IMR-90 (cell line): ENCODE data around the gene USP24. TPM values are rescaled to one million over a fixed set of nuclear protein-coding genes. Genes with fewer than 3 reads are reported as not detected.

Experiments used
- ATAC-seq: fragments of 200-7000 bp; cut with Tn5 transposase; 2 replicates; pipeline ENCODE4 v1.9.1; 2020; ENCODE audit warnings: low read depth, mild to moderate bottlenecking, moderate library complexity
- BruUV-seq: library from RNA; stranded (reverse); fragments of 400-500 nt; replicated peaks from 2 replicates; lab custom pipeline; 2021; lab: Mats Ljungman, UMichigan
- CTCF ChIA-PET: fragments of 300-600 bp; formaldehyde crosslinking; extraction: SDS; loops from one replicate; lab custom pipeline; 2021; ENCODE audit warnings: antibody characterized with exemption; lab: Yijun Ruan, JAX
- POLR2A ChIA-PET: fragments of 300-600 bp; sonication (Branson Sonifier 250); formaldehyde crosslinking; loops from one replicate; lab custom pipeline; 2022; ENCODE audit warnings: antibody characterized with exemption; ENCODE audit not compliant: unreplicated experiment; lab: Charles Lee
- DNase-seq: peaks from one replicate; pipeline ENCODE4 v3.0.0; 2013
- H2AFZ ChIP-seq: replicated peaks from 2 replicates; pipeline ENCODE3; 2013; ENCODE audit warnings: low read length, mild to moderate bottlenecking; ENCODE audit not compliant: poor library complexity
- H2AK5ac ChIP-seq: 2 replicates; pipeline ENCODE4 v1.6.1; 2013; ENCODE audit warnings: low read depth, low read length, inconsistent platforms
- H2AK9ac ChIP-seq: replicated peaks from 2 replicates; pipeline ENCODE3; 2013; ENCODE audit warnings: mild to moderate bottlenecking, low read depth, low read length, moderate library complexity; ENCODE audit not compliant: poor library complexity
- H2BK120ac ChIP-seq: 2 replicates; pipeline ENCODE4 v1.6.1; 2013; ENCODE audit warnings: low read depth, low read length, inconsistent platforms
- H2BK15ac ChIP-seq: 3 replicates; pipeline ENCODE4 v1.6.1; 2013; ENCODE audit warnings: low read depth, low read length, inconsistent platforms
- H2BK20ac ChIP-seq: 2 replicates; pipeline ENCODE4 v1.6.1; 2013; ENCODE audit warnings: low read depth, mild to moderate bottlenecking, inconsistent platforms, low read length, moderate library complexity
- H2BK5ac ChIP-seq: 2 replicates; pipeline ENCODE4 v1.6.1; 2013; ENCODE audit warnings: mild to moderate bottlenecking, low read depth, low read length, inconsistent platforms; ENCODE audit not compliant: poor library complexity, severe bottlenecking
- H3K14ac ChIP-seq: replicated peaks from 2 replicates; pipeline ENCODE4 v1.6.1; 2013; ENCODE audit warnings: low read depth, low read length, inconsistent platforms
- H3K18ac ChIP-seq: 2 replicates; pipeline ENCODE4 v1.6.1; 2013; ENCODE audit warnings: low read depth, low read length, control low read depth
- H3K23ac ChIP-seq: 2 replicates; pipeline ENCODE4 v1.6.1; 2013; ENCODE audit warnings: low read depth, low read length, inconsistent platforms
- H3K27ac ChIP-seq: 2 replicates; pipeline ENCODE4 v1.5.1; 2013; ENCODE audit warnings: mild to moderate bottlenecking, control low read depth, low read length; ENCODE audit not compliant: insufficient read depth
- H3K27me3 ChIP-seq: 2 replicates; pipeline ENCODE4 v1.6.1; 2013; ENCODE audit warnings: low read length; ENCODE audit not compliant: control insufficient read depth, insufficient read depth
- H3K36me3 ChIP-seq: 2 replicates; pipeline ENCODE4 v1.6.1; 2013; ENCODE audit warnings: low read length, mixed read lengths; ENCODE audit not compliant: control insufficient read depth, insufficient read depth
- H3K4ac ChIP-seq: 2 replicates; pipeline ENCODE4 v1.6.1; 2013; ENCODE audit warnings: low read depth, low read length, inconsistent platforms
- H3K4me1 ChIP-seq: 2 replicates; pipeline ENCODE4 v1.6.1; 2013; ENCODE audit warnings: low read length, mixed read lengths; ENCODE audit not compliant: control insufficient read depth, insufficient read depth
- H3K4me2 ChIP-seq: 2 replicates; pipeline ENCODE4 v1.6.1; 2013; ENCODE audit warnings: low read depth, mild to moderate bottlenecking, control low read depth, low read length, moderate library complexity
- H3K4me3 ChIP-seq: 2 replicates; pipeline ENCODE4 v1.5.1; 2013; ENCODE audit warnings: low read depth, mild to moderate bottlenecking, control low read depth, low read length, moderate library complexity; ENCODE audit not compliant: insufficient read depth
- H3K56ac ChIP-seq: 2 replicates; pipeline ENCODE4 v1.6.1; 2013; ENCODE audit warnings: low read length, inconsistent platforms; ENCODE audit not compliant: insufficient read depth; ENCODE audit errors: extremely low read depth
- H3K79me1 ChIP-seq, 2 experiments: 2 replicates each; pipeline ENCODE4 v1.6.1; 2013; ENCODE audit warnings: low read length in 2 of 2, inconsistent platforms in 1 of 2, low read depth in 1 of 2
- H3K9ac ChIP-seq: 2 replicates; pipeline ENCODE4 v1.6.1; 2013; ENCODE audit warnings: low read depth, low read length, control low read depth
- H3K9me1 ChIP-seq: 2 replicates; pipeline ENCODE4 v1.6.1; 2013; ENCODE audit warnings: low read length, inconsistent platforms; ENCODE audit not compliant: insufficient read depth
- H3K9me3 ChIP-seq: 2 replicates; pipeline ENCODE4 v1.6.1; 2013; ENCODE audit warnings: low read length; ENCODE audit not compliant: control insufficient read depth, insufficient read depth
- H4K20me1 ChIP-seq: 2 replicates; pipeline ENCODE4 v1.6.1; 2013; ENCODE audit warnings: low read length, inconsistent platforms; ENCODE audit not compliant: insufficient read depth
- H4K5ac ChIP-seq: 2 replicates; pipeline ENCODE4 v1.6.1; 2013; ENCODE audit warnings: mild to moderate bottlenecking, low read depth, low read length, control low read depth
- H4K8ac ChIP-seq, 2 experiments: 2 replicates each; pipeline ENCODE4 v1.6.1; 2013; ENCODE audit warnings: low read depth in 2 of 2, low read length in 2 of 2, control low read depth in 1 of 2, inconsistent platforms in 1 of 2
- H4K91ac ChIP-seq: 2 replicates; pipeline ENCODE4 v1.6.1; 2013; ENCODE audit warnings: low read depth, low read length, inconsistent platforms; ENCODE audit not compliant: insufficient read depth
- BHLHE40 ChIP-seq: fragments of 150-350 bp; IDR thresholded peaks from 2 replicates; pipeline ENCODE4 v1.6.1; 2016; ENCODE audit warnings: mild to moderate bottlenecking, low read depth, low read length
- CHD1 ChIP-seq: IDR thresholded peaks from 2 replicates; pipeline ENCODE4 v1.6.1; 2012; ENCODE audit warnings: low read depth, low read length, improper control_type of control experiment
- FOS ChIP-seq: fragments of 150-350 bp; IDR thresholded peaks from 2 replicates; pipeline ENCODE4 v1.6.1; 2016; ENCODE audit warnings: low read depth, low read length
- MAZ ChIP-seq: IDR thresholded peaks from 2 replicates; pipeline ENCODE4 v1.6.1; 2012; ENCODE audit warnings: low read depth, mild to moderate bottlenecking, low read length, improper control_type of control experiment, moderate library complexity, borderline replicate concordance
- MXI1 ChIP-seq: IDR thresholded peaks from 2 replicates; pipeline ENCODE4 v1.6.1; 2012; ENCODE audit warnings: low read depth, mild to moderate bottlenecking, low read length, moderate library complexity, borderline replicate concordance
- NFE2L2 ChIP-seq: fragments of 150-350 bp; IDR thresholded peaks from 2 replicates; pipeline ENCODE4 v1.6.1; 2016; ENCODE audit warnings: low read depth, mild to moderate bottlenecking, low read length
- POLR2A ChIP-seq: IDR thresholded peaks from 2 replicates; pipeline ENCODE4 v1.6.1; 2012; ENCODE audit warnings: mild to moderate bottlenecking, low read depth, low read length
- RFX5 ChIP-seq: IDR thresholded peaks from 2 replicates; pipeline ENCODE4 v1.8.0; 2012; ENCODE audit warnings: low read depth, mild to moderate bottlenecking, low read length, moderate library complexity
- WGBS, 2 experiments: methylation state at CpG; one replicate each; pipeline versions ENCODE4 v1.1.5 to v1.1.7; 2013; ENCODE audit warnings: missing lambda C conversion rate in 2 of 2; ENCODE audit not compliant: insufficient read length in 1 of 2; ENCODE audit errors: extremely low coverage in 2 of 2; 5-methylcytosine and 5-hydroxymethylcytosine counted together
- dilution Hi-C: fragments of 300-500 bp; cut with HindIII; formaldehyde crosslinking; loops from one replicate; pipeline ENCODE4 v1.14.3; 2018; ENCODE audit warnings: low sequenced_read_pairs; ENCODE audit not compliant: unreplicated experiment
- in situ Hi-C: fragments of 300-500 bp; cut with MboI; formaldehyde crosslinking; loops from 3 replicates; pipeline ENCODE4 v1.14.3; 2019; ENCODE audit warnings: low sequenced_read_pairs, inconsistent platforms, mixed read lengths
- intact Hi-C: fragments of 100-400 bp; cut with micrococcal nuclease; formaldehyde crosslinking; loops from 2 replicates; pipeline ENCODE4 v1.10.0; 2022
- polyA plus RNA-seq, 3 experiments: library from polyadenylated mRNA; depleted of rRNA; stranded (reverse); fragments of >200 nt; gene quantifications; 2 replicates each; pipeline ENCODE4 v1.2.3, GENCODE V29; 2012; ENCODE audit warnings: low replicate concordance in 1 of 3
- total RNA-seq: library from RNA; depleted of rRNA; stranded (reverse); fragments of >200 nt; gene quantifications from 2 replicates; pipeline ENCODE4 v1.2.3, GENCODE V29; 2012
- TF ChIP-seq, protein P1 (sequence below): fragments of 150-350 bp; IDR thresholded peaks from 2 replicates; pipeline ENCODE4 v1.6.1; 2016; ENCODE audit warnings: low read depth, mild to moderate bottlenecking, low read length, moderate library complexity, borderline replicate concordance
- TF ChIP-seq, protein P2 (sequence below): conservative IDR thresholded peaks from 2 replicates; pipeline ENCODE4 v1.5.1; 2012; ENCODE audit warnings: mild to moderate bottlenecking, low read depth, low read length, improper control_type of control experiment
- TF ChIP-seq, protein P3 (sequence below): fragments of 150-350 bp; IDR thresholded peaks from 2 replicates; pipeline ENCODE4 v1.6.1; 2017; ENCODE audit warnings: mild to moderate bottlenecking, antibody characterized with exemption, low read length, low read depth

The USP24 gene
- total and polyA plus RNA-seq, 2 of the 4 experiments (the other 2 are of a cell fraction), result 8.4 to 36.7 TPM

DNA sequence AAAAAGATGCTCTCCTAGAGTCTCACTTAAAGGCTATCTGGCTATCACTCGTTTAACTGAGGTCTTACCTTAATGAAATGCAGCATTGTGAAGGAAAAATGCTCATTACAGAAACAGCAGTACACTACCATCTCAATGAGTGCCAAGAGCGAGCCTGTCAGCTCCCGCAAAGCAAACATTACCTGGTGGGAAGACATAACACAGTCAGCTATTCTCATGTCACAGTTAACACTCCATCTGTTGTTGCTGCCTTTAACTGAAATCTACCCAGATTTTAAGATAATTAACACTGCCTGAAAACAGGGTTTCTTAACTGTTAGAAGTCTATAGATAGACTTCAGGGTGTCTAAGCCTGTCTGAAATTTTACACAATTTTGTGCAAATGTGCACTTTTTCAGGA, 136.7 kb downstream of the USP24 start:
- in situ Hi-C loops (no loop called here), intact Hi-C loops (no loop called here), dilution Hi-C loops (no loop called here)
- no peak overlapping the region for H3K4me2 ChIP-seq
- H2AFZ ChIP-seq, result no peak overlapping the region
- ATAC-seq, result no peak
- no peak overlapping the region for H3K56ac ChIP-seq
- no peaks in the 10 kb centered on the region for H3K27me3 ChIP-seq
- peaks cover 4% of the 10 kb centered on the region; the same call in 1 of the 2 replicates for H3K9me1 ChIP-seq
- H2BK5ac ChIP-seq, result no peak overlapping the region
- no peaks in the 10 kb centered on the region for H3K9me3 ChIP-seq
- no peak overlapping the region for H2AK9ac ChIP-seq
- no peak overlapping the region for H3K23ac ChIP-seq
- H2BK120ac ChIP-seq, result no peak overlapping the region
- no peak overlapping the region for H3K9ac ChIP-seq
- no peak overlapping the region for H4K8ac ChIP-seq
- no peak overlapping the region for H3K27ac ChIP-seq
- H3K4me3 ChIP-seq, result no peak overlapping the region
- peaks cover 7 to 18% of the 10 kb centered on the region in 2 experiments; a peak in 3 of 4 replicates for H3K79me1 ChIP-seq
- no peak overlapping the region for H4K5ac ChIP-seq
- H3K36me3 ChIP-seq, result peaks cover 34% of the 10 kb centered on the region
- CTCF ChIA-PET, result no interaction called here
- no peak overlapping the region for H3K18ac ChIP-seq
- WGBS, 2 experiments, result no CpG with 5 or more reads among the region's 3 CpGs
- DNase-seq, result no peak
- H4K20me1 ChIP-seq, result peaks cover 6% of the 10 kb centered on the region; the same call in 1 of the 2 replicates
- H3K4me1 ChIP-seq, result peaks cover 4% of the 10 kb centered on the region
- H3K4ac ChIP-seq, result no peak overlapping the region
- no peak overlapping the region for H2BK20ac ChIP-seq
- no peak overlapping the region for H4K91ac ChIP-seq
- TF ChIP-seq FOS (no peak), MXI1 (no peak), NFE2L2 (no peak), BHLHE40 (no peak), CHD1 (no peak), POLR2A (no peak), RFX5 (no peak), MAZ (no peak)
- TF ChIP-seq, protein P1, sequence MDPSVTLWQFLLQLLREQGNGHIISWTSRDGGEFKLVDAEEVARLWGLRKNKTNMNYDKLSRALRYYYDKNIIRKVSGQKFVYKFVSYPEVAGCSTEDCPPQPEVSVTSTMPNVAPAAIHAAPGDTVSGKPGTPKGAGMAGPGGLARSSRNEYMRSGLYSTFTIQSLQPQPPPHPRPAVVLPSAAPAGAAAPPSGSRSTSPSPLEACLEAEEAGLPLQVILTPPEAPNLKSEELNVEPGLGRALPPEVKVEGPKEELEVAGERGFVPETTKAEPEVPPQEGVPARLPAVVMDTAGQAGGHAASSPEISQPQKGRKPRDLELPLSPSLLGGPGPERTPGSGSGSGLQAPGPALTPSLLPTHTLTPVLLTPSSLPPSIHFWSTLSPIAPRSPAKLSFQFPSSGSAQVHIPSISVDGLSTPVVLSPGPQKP, result no peak
- TF ChIP-seq, protein P2, sequence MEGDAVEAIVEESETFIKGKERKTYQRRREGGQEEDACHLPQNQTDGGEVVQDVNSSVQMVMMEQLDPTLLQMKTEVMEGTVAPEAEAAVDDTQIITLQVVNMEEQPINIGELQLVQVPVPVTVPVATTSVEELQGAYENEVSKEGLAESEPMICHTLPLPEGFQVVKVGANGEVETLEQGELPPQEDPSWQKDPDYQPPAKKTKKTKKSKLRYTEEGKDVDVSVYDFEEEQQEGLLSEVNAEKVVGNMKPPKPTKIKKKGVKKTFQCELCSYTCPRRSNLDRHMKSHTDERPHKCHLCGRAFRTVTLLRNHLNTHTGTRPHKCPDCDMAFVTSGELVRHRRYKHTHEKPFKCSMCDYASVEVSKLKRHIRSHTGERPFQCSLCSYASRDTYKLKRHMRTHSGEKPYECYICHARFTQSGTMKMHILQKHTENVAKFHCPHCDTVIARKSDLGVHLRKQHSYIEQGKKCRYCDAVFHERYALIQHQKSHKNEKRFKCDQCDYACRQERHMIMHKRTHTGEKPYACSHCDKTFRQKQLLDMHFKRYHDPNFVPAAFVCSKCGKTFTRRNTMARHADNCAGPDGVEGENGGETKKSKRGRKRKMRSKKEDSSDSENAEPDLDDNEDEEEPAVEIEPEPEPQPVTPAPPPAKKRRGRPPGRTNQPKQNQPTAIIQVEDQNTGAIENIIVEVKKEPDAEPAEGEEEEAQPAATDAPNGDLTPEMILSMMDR, result no peak
- TF ChIP-seq, protein P3, sequence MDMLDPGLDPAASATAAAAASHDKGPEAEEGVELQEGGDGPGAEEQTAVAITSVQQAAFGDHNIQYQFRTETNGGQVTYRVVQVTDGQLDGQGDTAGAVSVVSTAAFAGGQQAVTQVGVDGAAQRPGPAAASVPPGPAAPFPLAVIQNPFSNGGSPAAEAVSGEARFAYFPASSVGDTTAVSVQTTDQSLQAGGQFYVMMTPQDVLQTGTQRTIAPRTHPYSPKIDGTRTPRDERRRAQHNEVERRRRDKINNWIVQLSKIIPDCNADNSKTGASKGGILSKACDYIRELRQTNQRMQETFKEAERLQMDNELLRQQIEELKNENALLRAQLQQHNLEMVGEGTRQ, result no peak
- no peak overlapping the region for H2BK15ac ChIP-seq
- no peak overlapping the region for H2AK5ac ChIP-seq
- no peak overlapping the region for H3K14ac ChIP-seq
- no TSS peak for BruUV-seq
- POLR2A ChIA-PET, result no interaction called here
